ENCODE results near the gene KCND2.

Gene KCND2

DNA sequence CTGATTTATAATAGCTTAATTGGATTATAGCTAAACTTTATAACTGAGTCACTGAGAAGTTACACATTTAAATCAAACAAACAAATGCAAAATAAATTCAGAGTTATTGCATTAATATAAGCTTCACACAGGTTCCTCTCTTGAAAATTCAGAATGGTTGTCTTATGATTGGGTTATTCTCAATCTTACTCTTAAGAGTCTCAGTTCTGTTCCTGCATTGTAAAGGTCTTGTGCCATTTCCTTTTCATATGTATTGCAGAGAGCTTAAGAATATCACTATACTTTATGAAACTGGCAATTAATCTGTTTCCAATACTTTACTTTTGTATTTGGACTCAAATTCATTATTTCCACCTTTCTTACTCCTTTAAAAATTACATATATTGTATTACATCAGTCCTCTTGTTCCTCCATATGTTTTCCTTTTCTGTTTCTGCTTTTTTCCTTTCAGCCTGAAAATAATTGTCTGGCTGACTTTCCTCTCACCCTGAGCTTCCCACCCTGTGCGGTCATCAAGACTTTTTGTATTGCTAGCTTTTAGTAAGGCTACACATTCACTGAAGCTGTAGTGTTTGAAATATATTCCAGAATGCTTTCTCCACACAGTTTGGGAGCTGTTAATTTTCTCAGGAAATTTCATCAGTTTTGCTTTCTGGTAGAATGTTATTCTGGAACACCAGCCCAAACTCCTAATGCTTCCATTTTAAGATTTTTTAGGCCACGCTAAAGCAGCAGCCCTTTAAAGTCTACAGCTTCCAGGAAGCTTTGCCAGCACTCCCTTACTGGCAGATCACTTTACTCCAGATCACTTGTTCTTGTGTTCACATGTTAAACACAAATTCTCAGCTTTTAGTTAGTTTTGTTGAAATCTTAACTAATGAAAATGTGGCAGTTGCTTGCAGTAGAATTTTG lies 139.4 kb downstream of the KCND2 start:
- DNase-seq (ENCODE audit: low spot score) = no peak

DNA sequence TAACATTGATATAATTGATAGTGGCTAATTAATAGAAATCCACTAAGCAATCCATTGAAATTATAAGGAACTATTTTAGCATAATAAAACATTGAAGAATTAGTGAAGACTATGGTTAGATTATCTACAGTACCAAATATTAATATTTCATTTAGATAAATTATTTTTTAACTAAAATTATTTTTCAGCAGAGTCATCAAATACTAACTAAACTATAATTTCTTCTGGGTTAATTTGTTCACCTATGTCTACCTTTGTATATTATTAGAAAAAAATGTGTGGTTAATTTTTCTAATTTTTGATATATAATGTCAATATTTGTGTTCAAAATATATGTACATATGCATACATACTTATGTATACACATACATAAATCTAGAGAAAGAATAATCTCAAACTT lies 140.2 kb downstream of the KCND2 start:
- no peak for DNase-seq (ENCODE audit: low spot score)

- DNase-seq (ENCODE audit: low spot score) = no peak
These were observed 144.4 kb downstream of the KCND2 start for GRCh38 chr7:120417244-120417979.

- no peak for DNase-seq (ENCODE audit: low spot score)
These were observed 148.2 kb downstream of the KCND2 start for GRCh38 chr7:120421151-120421651.

DNA sequence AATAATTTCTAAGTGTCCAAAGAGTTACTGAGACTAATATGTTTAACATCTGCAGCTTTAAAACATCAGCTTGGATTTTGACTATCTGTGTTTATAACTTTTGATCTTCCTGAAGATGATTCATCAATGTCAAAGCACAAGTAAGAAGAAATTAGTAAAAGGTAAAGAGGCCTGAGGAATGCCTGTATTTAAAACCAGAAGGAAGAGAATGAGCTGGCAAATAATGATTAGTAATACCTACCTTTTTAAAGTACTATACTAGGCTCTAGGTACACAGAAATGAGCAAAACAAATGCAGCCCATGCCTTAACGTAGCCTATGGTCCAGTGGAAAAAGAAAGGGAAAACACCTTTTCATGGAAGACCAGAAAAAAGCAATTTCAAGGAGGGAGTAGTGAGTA lies 158.0 kb downstream of the KCND2 start:
- DNase-seq (ENCODE audit: low spot score) = no peak

DNA sequence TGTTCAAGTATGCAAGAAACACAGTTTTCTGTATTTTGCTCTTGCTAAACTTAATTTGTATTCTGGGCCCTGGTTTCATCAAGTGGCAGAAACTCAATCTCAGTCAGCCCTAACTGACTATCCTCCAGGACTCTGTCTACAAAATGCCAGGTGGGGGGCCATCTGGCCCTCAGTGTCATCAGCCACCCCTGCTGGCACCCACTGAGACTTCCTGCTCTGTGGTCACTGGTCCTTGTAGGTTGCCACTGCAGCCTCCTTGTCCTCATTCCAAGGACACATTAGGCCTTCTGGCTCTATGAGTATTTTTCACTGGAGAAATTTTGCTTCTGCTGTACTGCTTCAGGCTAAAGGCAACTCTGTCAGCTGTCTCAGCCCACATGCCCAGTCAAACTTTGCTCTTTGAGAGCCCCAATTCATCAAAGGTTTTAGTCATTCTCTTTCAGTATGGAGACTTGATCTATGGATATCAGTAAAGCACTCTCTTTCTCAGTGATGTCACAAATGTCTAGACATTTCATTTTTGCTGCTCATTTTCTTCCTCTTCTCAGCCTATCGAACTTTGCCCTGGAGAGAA lies 163.6 kb downstream of the KCND2 start:
- DNase-seq (ENCODE audit: low spot score) = no peak

DNA sequence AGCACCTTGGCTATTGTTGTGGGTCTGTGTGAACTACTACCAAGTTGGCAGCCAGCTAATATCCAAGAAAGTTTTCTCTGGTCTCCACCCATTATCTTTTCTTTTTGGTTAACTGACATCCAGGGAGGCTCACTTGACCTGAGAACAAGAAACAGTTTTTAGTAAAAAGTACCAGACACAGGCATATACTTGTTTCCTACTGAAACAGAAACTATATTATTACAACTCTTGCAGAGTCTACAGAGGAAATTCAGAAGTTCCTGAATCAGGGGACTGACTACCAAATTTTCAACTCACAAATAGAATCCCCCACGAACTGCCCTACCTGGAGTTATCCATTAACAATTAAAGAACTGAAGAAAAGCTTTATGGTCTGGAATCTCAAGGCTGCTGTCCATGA lies 168.9 kb downstream of the KCND2 start:
- DNase-seq (ENCODE audit: low spot score) = no peak

- DNase-seq (ENCODE audit: low spot score) = no peak
These were observed 169.9 kb downstream of the KCND2 start for GRCh38 chr7:120442838-120443237.

- DNase-seq (ENCODE audit: low spot score) = no peak
These were observed 171.7 kb downstream of the KCND2 start for GRCh38 chr7:120444650-120445049.

GRCh38 chr7:120445276-120445675 lies 172.3 kb downstream of the KCND2 start:
- no peak for DNase-seq (ENCODE audit: low spot score)

- DNase-seq (ENCODE audit: low spot score) = no peak
These were observed 179.7 kb downstream of the KCND2 start for GRCh38 chr7:120452665-120453064.

GRCh38 chr7:120456699-120457098 lies 183.7 kb downstream of the KCND2 start:
- DNase-seq (ENCODE audit: low spot score) = no peak

- DNase-seq (ENCODE audit: low spot score) = peak; percentile 35
These were observed 188.0 kb downstream of the KCND2 start for GRCh38 chr7:120460949-120461348.

- no peak for DNase-seq (ENCODE audit: low spot score)
These were observed 190.0 kb downstream of the KCND2 start for GRCh38 chr7:120462991-120463390.

- no peak for DNase-seq (ENCODE audit: low spot score)
These were observed 191.1 kb downstream of the KCND2 start for GRCh38 chr7:120464104-120464503.

DNA sequence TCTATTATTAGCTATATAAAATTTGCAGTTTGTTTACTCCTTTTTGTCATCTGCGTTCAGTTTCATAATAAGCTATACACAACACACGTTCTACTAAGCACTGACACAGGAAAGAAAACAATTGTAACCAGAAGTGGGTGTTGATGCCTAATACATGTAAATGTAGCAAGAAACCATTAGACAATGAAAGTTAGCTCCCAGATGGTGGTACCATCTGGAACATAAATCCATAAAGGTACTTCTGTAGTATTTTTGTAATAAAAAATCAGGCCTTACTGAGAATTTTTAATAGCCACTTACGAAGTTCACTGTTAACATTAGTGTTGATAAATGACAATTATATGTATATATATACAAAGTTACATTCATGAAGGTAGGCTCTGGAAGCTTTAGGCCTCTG lies 194.7 kb downstream of the KCND2 start:
- no peak for DNase-seq (ENCODE audit: low spot score)

GRCh38 chr7:120468611-120469010 lies 195.6 kb downstream of the KCND2 start:
- no peak for DNase-seq (ENCODE audit: low spot score)

DNA sequence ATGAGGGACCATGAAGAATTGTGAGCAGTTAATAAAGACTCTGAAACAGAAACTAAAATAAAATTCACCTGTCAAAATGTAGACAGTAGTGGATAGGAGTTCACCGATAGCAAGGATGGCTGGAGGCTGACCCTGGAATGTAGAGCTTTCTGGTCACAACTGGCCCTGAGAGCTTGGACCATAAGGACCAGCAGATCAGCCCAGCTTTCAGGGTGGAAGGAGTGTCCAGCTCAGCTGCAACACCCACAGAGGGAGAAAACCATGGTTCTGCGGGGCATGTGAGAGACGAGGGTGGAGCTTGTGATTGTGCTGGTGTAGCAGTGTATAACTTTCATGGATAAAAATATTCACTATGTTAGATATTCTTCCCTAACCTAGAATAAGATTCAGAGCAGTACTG lies 199.9 kb downstream of the KCND2 start:
- DNase-seq (ENCODE audit: low spot score) = no peak

GRCh38 chr7:120473352-120473751 lies 200.4 kb downstream of the KCND2 start:
- DNase-seq (ENCODE audit: low spot score) = no peak

DNA sequence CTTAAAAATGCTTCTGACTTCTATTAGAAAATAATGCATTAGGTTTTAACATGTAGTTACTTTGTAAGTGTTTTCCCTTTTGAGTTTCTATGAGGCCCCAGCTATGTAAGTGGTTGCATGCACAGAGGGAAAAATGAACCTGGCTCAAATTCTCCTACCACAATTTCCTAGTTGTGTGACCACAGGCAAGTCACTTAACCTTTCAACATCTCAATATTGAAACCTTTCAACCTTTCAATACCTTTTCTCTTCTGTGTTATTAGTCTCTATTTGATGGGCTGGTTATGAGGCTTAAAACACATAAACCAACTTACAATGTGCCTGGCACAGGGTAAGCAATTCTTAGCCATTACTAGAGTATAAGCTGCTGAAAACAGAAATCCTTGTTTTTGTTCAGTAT lies 203.0 kb downstream of the KCND2 start:
- no peak for DNase-seq (ENCODE audit: low spot score)

DNA sequence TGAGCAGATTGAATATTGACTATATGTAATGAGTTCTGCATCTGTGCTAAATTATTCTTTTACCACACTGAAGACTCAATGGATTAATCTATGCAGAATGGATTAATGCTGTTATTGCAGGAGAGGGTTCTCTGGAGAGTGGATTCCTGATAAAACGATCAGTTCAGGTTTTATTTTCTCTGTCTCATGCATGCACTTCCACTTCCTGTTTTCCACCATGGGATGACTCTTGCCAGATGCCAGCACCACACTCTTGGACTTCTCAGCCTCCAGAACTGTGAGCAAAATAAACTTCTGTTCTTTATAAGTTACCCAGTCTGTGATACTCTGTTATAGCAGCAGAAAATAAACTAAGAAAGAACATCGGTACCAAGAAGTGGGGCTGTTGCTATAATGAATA lies 207.5 kb downstream of the KCND2 start:
- no peak for DNase-seq (ENCODE audit: low spot score)

DNA sequence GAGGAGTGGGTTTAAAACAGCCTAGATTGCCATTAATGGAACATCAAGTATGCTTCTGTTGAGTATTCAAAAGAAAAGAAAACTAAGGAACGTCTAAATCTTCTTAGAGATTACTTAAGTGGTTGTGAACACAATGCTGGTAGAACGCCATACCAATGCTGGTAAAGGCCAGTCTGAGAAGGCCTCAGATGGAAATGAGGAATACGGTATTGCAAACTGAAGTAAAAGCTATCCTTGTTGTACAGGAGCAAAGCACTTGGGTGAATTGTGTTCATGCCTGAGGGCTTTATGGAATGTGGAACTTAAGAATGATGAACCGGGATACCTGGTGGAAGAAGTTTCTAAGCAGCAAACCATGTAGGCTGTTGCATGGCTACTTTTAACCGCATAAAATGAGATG lies 208.0 kb downstream of the KCND2 start:
- DNase-seq (ENCODE audit: low spot score) = no peak

- no peak for DNase-seq (ENCODE audit: low spot score)
These were observed 213.2 kb downstream of the KCND2 start for GRCh38 chr7:120486164-120486563.
